H9 (cell line): ENCODE results near the gene MYBPHL. TPM values are rescaled to one million over a fixed set of nuclear protein-coding genes. Genes with fewer than 3 reads are reported as not detected.

Experiments
- DNase-seq: peaks from one replicate; pipeline ENCODE4 v3.0.0-alpha.2; 2017
- H2AFZ ChIP-seq: one replicate; pipeline ENCODE4 v1.6.1; 2013; ENCODE audit warnings: mild to moderate bottlenecking, low read length, control low read depth, moderate library complexity
- H2AK5ac ChIP-seq: 2 replicates; pipeline ENCODE4 v1.6.1; 2013; ENCODE audit warnings: low read length, control low read depth, mixed read lengths; ENCODE audit not compliant: insufficient read length
- H2BK120ac ChIP-seq: one replicate; pipeline ENCODE4 v1.6.1; 2013; ENCODE audit warnings: low read depth, mild to moderate bottlenecking, low read length, control low read depth, inconsistent platforms; ENCODE audit not compliant: poor library complexity, severe bottlenecking
- H2BK12ac ChIP-seq: 2 replicates; pipeline ENCODE4 v1.6.1; 2013; ENCODE audit warnings: low read length, control low read depth, mixed read lengths, low read depth; ENCODE audit not compliant: insufficient read length
- H2BK15ac ChIP-seq: 2 replicates; pipeline ENCODE4 v1.6.1; 2013; ENCODE audit warnings: low read depth, low read length, control low read depth
- H2BK20ac ChIP-seq: one replicate; pipeline ENCODE4 v1.6.1; 2013; ENCODE audit warnings: low read depth, mild to moderate bottlenecking, low read length, control low read depth, inconsistent platforms; ENCODE audit not compliant: poor library complexity, severe bottlenecking
- H2BK5ac ChIP-seq: 2 replicates; pipeline ENCODE4 v1.6.1; 2013; ENCODE audit warnings: low read length, control low read depth, mixed read lengths; ENCODE audit not compliant: insufficient read length
- H3K14ac ChIP-seq: 2 replicates; pipeline ENCODE4 v1.6.1; 2013; ENCODE audit warnings: low read length, control low read depth; ENCODE audit not compliant: insufficient read depth
- H3K18ac ChIP-seq: 2 replicates; pipeline ENCODE4 v1.6.1; 2013; ENCODE audit warnings: low read depth, mild to moderate bottlenecking, mixed read lengths, low read length, control low read depth; ENCODE audit not compliant: insufficient read length
- H3K23ac ChIP-seq: 2 replicates; pipeline ENCODE4 v1.6.1; 2013; ENCODE audit warnings: low read length, control low read depth, mixed read lengths, low read depth; ENCODE audit not compliant: insufficient read length
- H3K23me2 ChIP-seq: 2 replicates; pipeline ENCODE4 v1.6.1; 2013; ENCODE audit warnings: low read depth, mild to moderate bottlenecking, mixed read lengths, low read length, control low read depth; ENCODE audit not compliant: insufficient read length, poor library complexity, severe bottlenecking
- H3K27ac ChIP-seq: 2 replicates; pipeline ENCODE4 v1.5.1; 2013; ENCODE audit warnings: low read length, control low read depth, mixed read lengths, low read depth; ENCODE audit not compliant: insufficient read length
- H3K27me3 ChIP-seq: 2 replicates; pipeline ENCODE4 v1.6.1; 2013; ENCODE audit warnings: low read length, control low read depth, inconsistent platforms; ENCODE audit not compliant: insufficient read depth
- H3K4ac ChIP-seq: 2 replicates; pipeline ENCODE4 v1.6.1; 2013; ENCODE audit warnings: low read depth, mild to moderate bottlenecking, control low read depth, inconsistent platforms, low read length, moderate library complexity
- H3K4me1 ChIP-seq: 2 replicates; pipeline ENCODE4 v1.6.1; 2013; ENCODE audit warnings: low read length, control low read depth, inconsistent platforms; ENCODE audit not compliant: insufficient read depth
- H3K4me2 ChIP-seq: 2 replicates; pipeline ENCODE4 v1.6.1; 2013; ENCODE audit warnings: low read length, control low read depth, mixed read lengths; ENCODE audit not compliant: insufficient read length, insufficient read depth
- H3K56ac ChIP-seq: 2 replicates; pipeline ENCODE4 v1.6.1; 2013; ENCODE audit warnings: low read depth, mild to moderate bottlenecking, mixed read lengths, low read length, control low read depth; ENCODE audit not compliant: insufficient read length
- H3K79me1 ChIP-seq: 2 replicates; pipeline ENCODE4 v1.6.1; 2013; ENCODE audit warnings: low read depth, mild to moderate bottlenecking, moderate library complexity, low read length, control low read depth, inconsistent platforms; ENCODE audit not compliant: insufficient read depth, poor library complexity, severe bottlenecking
- H3K79me2 ChIP-seq: 2 replicates; pipeline ENCODE4 v1.6.1; 2013; ENCODE audit warnings: low read length, control low read depth, inconsistent platforms; ENCODE audit not compliant: insufficient read depth
- H3K9ac ChIP-seq: 2 replicates; pipeline ENCODE4 v1.6.1; 2013; ENCODE audit warnings: low read length, control low read depth, mixed read lengths; ENCODE audit not compliant: insufficient read length; ENCODE audit errors: extremely low read depth
- H3K9me3 ChIP-seq: one replicate; pipeline ENCODE4 v1.6.1; 2013; ENCODE audit warnings: low read depth, low read length, inconsistent platforms; ENCODE audit not compliant: control insufficient read depth
- H3T11ph ChIP-seq: one replicate; pipeline ENCODE4 v1.6.1; 2013; ENCODE audit warnings: mild to moderate bottlenecking, low read length, control low read depth, inconsistent platforms
- H4K20me1 ChIP-seq: one replicate; pipeline ENCODE4 v1.6.1; 2013; ENCODE audit not compliant: control insufficient read depth, insufficient read length, insufficient read depth
- H4K5ac ChIP-seq: 2 replicates; pipeline ENCODE4 v1.6.1; 2013; ENCODE audit warnings: low read depth, mild to moderate bottlenecking, mixed read lengths, low read length, control low read depth; ENCODE audit not compliant: insufficient read length
- H4K8ac ChIP-seq: replicated peaks from 2 replicates; pipeline ENCODE4 v1.6.1; 2013; ENCODE audit warnings: low read length, control low read depth, mixed read lengths, low read depth; ENCODE audit not compliant: insufficient read length
- H4K91ac ChIP-seq: 2 replicates; pipeline ENCODE4 v1.6.1; 2013; ENCODE audit warnings: low read depth, mild to moderate bottlenecking, moderate library complexity, mixed read lengths, low read length, control low read depth; ENCODE audit not compliant: insufficient read length
- H3K27ac Mint-ChIP-seq, 3 experiments: 2 replicates in 2 of 3; 3 replicates in 1 of 3; pipeline ENCODE4 v1.8.0; 2020 to 2021; ENCODE audit warnings: mixed read lengths in 3 of 3, mild to moderate bottlenecking in 1 of 3, moderate library complexity in 1 of 3
- H3K27me3 Mint-ChIP-seq: 2 replicates; pipeline ENCODE4 v1.8.0; 2021; ENCODE audit warnings: low read depth, mild to moderate bottlenecking, moderate library complexity, mixed read lengths
- H3K36me3 Mint-ChIP-seq, 3 experiments: 2 replicates in 2 of 3; 3 replicates in 1 of 3; pipeline ENCODE4 v1.8.0; 2020 to 2021; ENCODE audit warnings: low read depth in 3 of 3, mixed read lengths in 3 of 3; ENCODE audit not compliant: insufficient read depth in 1 of 3
- H3K4me1 Mint-ChIP-seq, 2 experiments: 2 replicates each; pipeline ENCODE4 v1.8.0; 2020; ENCODE audit warnings: mixed read lengths in 2 of 2
- H3K4me3 Mint-ChIP-seq, 2 experiments: 2 replicates in 1 of 2; 3 replicates in 1 of 2; pipeline ENCODE4 v1.8.0; 2020 to 2021; ENCODE audit warnings: mild to moderate bottlenecking in 2 of 2, mixed read lengths in 2 of 2, moderate library complexity in 1 of 2
- H3K9me3 Mint-ChIP-seq, 2 experiments: 2 replicates in 1 of 2; 3 replicates in 1 of 2; pipeline ENCODE4 v1.8.0; 2020; ENCODE audit warnings: mild to moderate bottlenecking in 2 of 2, mixed read lengths in 2 of 2, moderate library complexity in 1 of 2
- CTCF ChIP-seq: fragments of 200-600 bp; sonication (generic); conservative IDR thresholded peaks from 3 replicates; pipeline ENCODE4 v1.8.0; 2021; ENCODE audit warnings: antibody characterized with exemption, mild to moderate bottlenecking
- WGBS: extraction: QIAGEN DNeasy Blood & Tissue Kit; methylation state at CpG from one replicate; pipeline ENCODE4 v1.1.7; 2013; ENCODE audit warnings: missing lambda C conversion rate, low lambda C conversion rate, mixed read lengths; ENCODE audit not compliant: insufficient read length; ENCODE audit errors: extremely low coverage; 5-methylcytosine and 5-hydroxymethylcytosine counted together
- total RNA-seq: library from RNA; stranded (reverse); gene quantifications from 2 replicates; pipeline ENCODE4 v1.2.1, GENCODE V29; 2021

The MYBPHL gene
- total RNA-seq, 1 experiment from 2014 or later: 0.59 TPM

GRCh38 chr1:109294481-109294880 is 12.3 kb downstream of the MYBPHL start:
- H2AK5ac ChIP-seq: no peak overlapping the region
- Mint-ChIP-seq H3K9me3 (no peaks in the 10 kb centered on the region), H3K4me3 (no peak overlapping the region), H3K4me1 (peaks cover 12 to 14% of the 10 kb centered on the region in 2 experiments), H3K36me3 (no peaks in the 10 kb centered on the region), H3K27ac (no peak overlapping the region), H3K27me3 (peaks cover 3% of the 10 kb centered on the region)
- no peak overlapping the region for H2BK120ac ChIP-seq
- no peak overlapping the region for H3T11ph ChIP-seq
- H2AFZ ChIP-seq: no peak overlapping the region
- no peaks in the 10 kb centered on the region for H4K20me1 ChIP-seq
- H2BK15ac ChIP-seq: no peak overlapping the region
- no peak overlapping the region for H2BK5ac ChIP-seq
- no peaks in the 10 kb centered on the region for H3K27me3 ChIP-seq
- no peak overlapping the region for H3K4me2 ChIP-seq
- H4K8ac ChIP-seq: no peak overlapping the region
- H2BK12ac ChIP-seq: no peak overlapping the region
- H3K79me1 ChIP-seq: no peaks in the 10 kb centered on the region
- DNase-seq: no peak
- no peak overlapping the region for H3K9ac ChIP-seq
- WGBS: no CpG with 5 or more reads among the region's 4 CpGs
- no peak overlapping the region for H4K91ac ChIP-seq
- H3K9me3 ChIP-seq: no peaks in the 10 kb centered on the region
- TF ChIP-seq CTCF: no peak
- H3K4ac ChIP-seq: no peak overlapping the region
- no peak overlapping the region for H4K5ac ChIP-seq
- no peak overlapping the region for H3K18ac ChIP-seq
- H3K4me1 ChIP-seq: no peaks in the 10 kb centered on the region
- no peak overlapping the region for H3K23ac ChIP-seq
- H3K14ac ChIP-seq: no peak overlapping the region
- H2BK20ac ChIP-seq: no peak overlapping the region
- no peaks in the 10 kb centered on the region for H3K79me2 ChIP-seq
- no peak overlapping the region for H3K56ac ChIP-seq
- H3K27ac ChIP-seq: no peak overlapping the region
- H3K23me2 ChIP-seq: no peaks in the 10 kb centered on the region
